ENCODE measurements around the gene GALE.
"Not testable (repeated sequence)": the region's sequence is repeated elsewhere in the genome, so short reads cannot be mapped to it uniquely, and the experiment has no call there.

Gene GALE

DNA sequence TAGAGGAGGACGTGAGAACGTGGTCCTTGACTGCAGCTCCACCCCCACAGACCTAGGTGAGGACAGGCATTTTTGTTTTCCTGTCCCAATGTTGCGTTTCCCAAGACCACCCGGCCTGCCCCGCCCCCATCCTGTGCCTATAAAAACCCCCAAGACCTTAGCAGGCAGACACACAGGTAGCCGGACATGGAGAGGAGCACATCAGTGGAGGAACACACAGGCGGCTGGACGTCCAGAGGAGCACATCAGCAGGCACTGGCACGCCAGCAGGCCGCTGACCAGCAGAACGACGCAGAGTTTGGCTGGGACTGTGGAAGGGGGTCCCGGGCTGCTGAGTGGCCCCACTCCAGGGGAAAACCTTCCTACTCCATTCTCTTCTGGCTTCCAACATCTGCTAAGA is 37.4 kb upstream of the GALE start:
- Histone ChIP-seq H3K9me3 (ENCODE audit: low read length) (no peaks in the 10 kb centered on the region), H3K4me3 (ENCODE audit: low read depth, low read length, poor library complexity, severe bottlenecking) (peak overlapping the region; percentile 48), H3K36me3 (ENCODE audit: insufficient read depth, low read length) (no peaks in the 10 kb centered on the region), H3K9me2 (ENCODE audit: low read depth, low read length) (no peaks in the 10 kb centered on the region), H2AFZ (ENCODE audit: low read length) (peak overlapping the region; percentile 20; the same call in 1 of the 2 replicates), H3K27me3 (ENCODE audit: insufficient read depth, low read length) (no peaks in the 10 kb centered on the region), H3K4me1 (ENCODE audit: insufficient read depth, low read length, severe bottlenecking) (peaks cover 20% of the 10 kb centered on the region), H3K27ac (ENCODE audit: low read depth, low read length, poor library complexity, severe bottlenecking) (peak overlapping the region; percentile 27), H4K20me1 (ENCODE audit: insufficient read depth, low read length) (no peaks in the 10 kb centered on the region), H3K79me2 (ENCODE audit: insufficient read depth, low read length) (no peaks in the 10 kb centered on the region), H3K9ac (ENCODE audit: low read length) (peak overlapping the region; percentile 29; the same call in 1 of the 2 replicates), H3K4me2 (ENCODE audit: low read length) (peak overlapping the region; percentile 57), H3F3A (ENCODE audit: insufficient read depth, low read length) (no peaks in the 10 kb centered on the region)
- TF ChIP-seq, protein P1, sequence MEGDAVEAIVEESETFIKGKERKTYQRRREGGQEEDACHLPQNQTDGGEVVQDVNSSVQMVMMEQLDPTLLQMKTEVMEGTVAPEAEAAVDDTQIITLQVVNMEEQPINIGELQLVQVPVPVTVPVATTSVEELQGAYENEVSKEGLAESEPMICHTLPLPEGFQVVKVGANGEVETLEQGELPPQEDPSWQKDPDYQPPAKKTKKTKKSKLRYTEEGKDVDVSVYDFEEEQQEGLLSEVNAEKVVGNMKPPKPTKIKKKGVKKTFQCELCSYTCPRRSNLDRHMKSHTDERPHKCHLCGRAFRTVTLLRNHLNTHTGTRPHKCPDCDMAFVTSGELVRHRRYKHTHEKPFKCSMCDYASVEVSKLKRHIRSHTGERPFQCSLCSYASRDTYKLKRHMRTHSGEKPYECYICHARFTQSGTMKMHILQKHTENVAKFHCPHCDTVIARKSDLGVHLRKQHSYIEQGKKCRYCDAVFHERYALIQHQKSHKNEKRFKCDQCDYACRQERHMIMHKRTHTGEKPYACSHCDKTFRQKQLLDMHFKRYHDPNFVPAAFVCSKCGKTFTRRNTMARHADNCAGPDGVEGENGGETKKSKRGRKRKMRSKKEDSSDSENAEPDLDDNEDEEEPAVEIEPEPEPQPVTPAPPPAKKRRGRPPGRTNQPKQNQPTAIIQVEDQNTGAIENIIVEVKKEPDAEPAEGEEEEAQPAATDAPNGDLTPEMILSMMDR (IDR thresholded peaks at IDR 0.05; ENCODE audit: low read length): no peak
- no peak for TF ChIP-seq EZH2 (IDR thresholded peaks at IDR 0.05; ENCODE audit: borderline replicate concordance, low read length)

DNA sequence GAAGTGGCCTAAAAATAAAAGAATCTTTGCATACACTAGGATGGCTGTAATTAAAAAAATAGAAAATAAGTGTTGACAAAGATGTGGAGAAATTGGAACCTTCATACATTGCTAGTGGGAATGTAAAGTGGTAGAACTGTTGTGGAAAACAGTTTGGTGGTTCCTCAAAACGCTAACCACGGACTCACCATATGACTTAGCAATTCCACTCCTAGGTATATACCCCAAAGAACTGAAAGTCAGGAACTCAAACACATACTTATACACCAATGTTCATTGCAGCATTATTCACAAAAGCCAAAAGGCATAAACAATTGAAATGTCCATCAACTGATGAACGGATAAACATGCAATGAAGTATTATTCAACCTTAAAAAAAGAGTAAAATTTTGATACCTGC is 35.5 kb upstream of the GALE start:
- H3K9ac ChIP-seq (ENCODE audit: low read length): no peak overlapping the region
- H3K36me3 ChIP-seq (ENCODE audit: insufficient read depth, low read length): no peaks in the 10 kb centered on the region
- peaks cover 20% of the 10 kb centered on the region for H3K4me1 ChIP-seq (ENCODE audit: insufficient read depth, low read length, severe bottlenecking)
- H3K9me3 ChIP-seq (ENCODE audit: low read length): no peaks in the 10 kb centered on the region
- H3K4me3 ChIP-seq (ENCODE audit: low read depth, low read length, poor library complexity, severe bottlenecking): no peak overlapping the region
- H3K27me3 ChIP-seq (ENCODE audit: insufficient read depth, low read length): no peaks in the 10 kb centered on the region
- TF ChIP-seq, protein P1 (IDR thresholded peaks at IDR 0.05; ENCODE audit: low read length): no peak
- no peak for TF ChIP-seq EZH2 (IDR thresholded peaks at IDR 0.05; ENCODE audit: borderline replicate concordance, low read length)
- no peak overlapping the region for H2AFZ ChIP-seq (ENCODE audit: low read length)
- no peak overlapping the region for H3K27ac ChIP-seq (ENCODE audit: low read depth, low read length, poor library complexity, severe bottlenecking)
- H3K79me2 ChIP-seq (ENCODE audit: insufficient read depth, low read length): no peaks in the 10 kb centered on the region
- H3K4me2 ChIP-seq (ENCODE audit: low read length): no peak overlapping the region
- H4K20me1 ChIP-seq (ENCODE audit: insufficient read depth, low read length): no peaks in the 10 kb centered on the region
- no peaks in the 10 kb centered on the region for H3K9me2 ChIP-seq (ENCODE audit: low read depth, low read length)
- no peaks in the 10 kb centered on the region for H3F3A ChIP-seq (ENCODE audit: insufficient read depth, low read length)

GRCh38 chr1:23834156-23834555 is 33.6 kb upstream of the GALE start:
- H3K9ac ChIP-seq (ENCODE audit: low read length); H3K36me3 ChIP-seq (ENCODE audit: insufficient read depth, low read length); H4K20me1 ChIP-seq (ENCODE audit: insufficient read depth, low read length); H3K27me3 ChIP-seq (ENCODE audit: insufficient read depth, low read length); H3K4me3 ChIP-seq (ENCODE audit: low read depth, low read length, poor library complexity, severe bottlenecking); H3K4me2 ChIP-seq (ENCODE audit: low read length); H3K79me2 ChIP-seq (ENCODE audit: insufficient read depth, low read length); H3K9me2 ChIP-seq (ENCODE audit: low read depth, low read length); H3K27ac ChIP-seq (ENCODE audit: low read depth, low read length, poor library complexity, severe bottlenecking); H3K9me3 ChIP-seq (ENCODE audit: low read length); H2AFZ ChIP-seq (ENCODE audit: low read length); H3F3A ChIP-seq (ENCODE audit: insufficient read depth, low read length): not testable (repeated sequence)
- H3K4me1 ChIP-seq (ENCODE audit: insufficient read depth, low read length, severe bottlenecking): peaks cover 20% of the 10 kb centered on the region

DNA sequence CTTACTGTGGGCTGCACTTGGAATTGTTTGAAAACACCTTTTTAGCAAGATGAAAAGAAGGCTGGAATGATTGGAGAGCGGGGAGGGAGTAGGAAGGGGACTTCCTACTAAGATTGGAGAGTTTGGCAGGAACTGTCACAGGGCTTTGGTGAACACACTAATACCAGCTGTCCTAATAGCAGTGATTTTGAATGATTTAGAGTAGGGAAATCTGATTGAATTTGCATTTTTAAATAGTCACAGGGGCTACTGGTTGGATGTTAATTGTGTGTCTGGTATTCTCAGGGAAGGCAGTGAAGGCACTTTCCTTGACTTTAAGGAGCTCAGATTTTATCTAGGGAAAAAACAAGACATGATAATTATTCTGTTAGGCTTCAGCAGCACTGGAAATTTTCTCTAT is 27.2 kb upstream of the GALE start:
- H3K27me3 ChIP-seq (ENCODE audit: insufficient read depth, low read length): no peaks in the 10 kb centered on the region
- no peaks in the 10 kb centered on the region for H3K9me3 ChIP-seq (ENCODE audit: low read length)
- no peak overlapping the region for H2AFZ ChIP-seq (ENCODE audit: low read length)
- TF ChIP-seq, protein P1 (IDR thresholded peaks at IDR 0.05; ENCODE audit: low read length): no peak
- TF ChIP-seq EZH2 (IDR thresholded peaks at IDR 0.05; ENCODE audit: borderline replicate concordance, low read length): no peak
- H3K79me2 ChIP-seq (ENCODE audit: insufficient read depth, low read length): no peaks in the 10 kb centered on the region
- H3K9ac ChIP-seq (ENCODE audit: low read length): no peak overlapping the region
- peaks cover 18% of the 10 kb centered on the region for H3K4me1 ChIP-seq (ENCODE audit: insufficient read depth, low read length, severe bottlenecking)
- no peak overlapping the region for H3K4me2 ChIP-seq (ENCODE audit: low read length)
- no peaks in the 10 kb centered on the region for H3K36me3 ChIP-seq (ENCODE audit: insufficient read depth, low read length)
- H3K9me2 ChIP-seq (ENCODE audit: low read depth, low read length): no peaks in the 10 kb centered on the region
- no peak overlapping the region for H3K27ac ChIP-seq (ENCODE audit: low read depth, low read length, poor library complexity, severe bottlenecking)
- no peaks in the 10 kb centered on the region for H4K20me1 ChIP-seq (ENCODE audit: insufficient read depth, low read length)
- H3F3A ChIP-seq (ENCODE audit: insufficient read depth, low read length): peaks cover 7% of the 10 kb centered on the region; the same call in 1 of the 2 replicates
- H3K4me3 ChIP-seq (ENCODE audit: low read depth, low read length, poor library complexity, severe bottlenecking): no peak overlapping the region

- H3K27ac ChIP-seq (ENCODE audit: low read depth, low read length, poor library complexity, severe bottlenecking); H3K9me3 ChIP-seq (ENCODE audit: low read length); H4K20me1 ChIP-seq (ENCODE audit: insufficient read depth, low read length); H3F3A ChIP-seq (ENCODE audit: insufficient read depth, low read length); H3K4me3 ChIP-seq (ENCODE audit: low read depth, low read length, poor library complexity, severe bottlenecking); H3K27me3 ChIP-seq (ENCODE audit: insufficient read depth, low read length); H3K4me2 ChIP-seq (ENCODE audit: low read length); H3K79me2 ChIP-seq (ENCODE audit: insufficient read depth, low read length); H3K9me2 ChIP-seq (ENCODE audit: low read depth, low read length); H3K36me3 ChIP-seq (ENCODE audit: insufficient read depth, low read length); H3K9ac ChIP-seq (ENCODE audit: low read length); H2AFZ ChIP-seq (ENCODE audit: low read length): not testable (repeated sequence)
- H3K4me1 ChIP-seq (ENCODE audit: insufficient read depth, low read length, severe bottlenecking): peaks cover 18% of the 10 kb centered on the region
Measured at GRCh38 chr1:23826590-23826989, 26.0 kb upstream of the GALE start.

All from OCI-LY1 (cell line).